Measurements from ENCODE around the gene KDM8. TPM values are rescaled to one million over a fixed set of nuclear protein-coding genes. Genes with fewer than 3 reads are reported as not detected.

Gene KDM8
- total and polyA plus RNA-seq, 9 of the 15 experiments (the other 6 are each of a cell fraction or from before 2014, with no cell fraction given), result 0.61 to 9.1 (median 5.4) TPM

DNA sequence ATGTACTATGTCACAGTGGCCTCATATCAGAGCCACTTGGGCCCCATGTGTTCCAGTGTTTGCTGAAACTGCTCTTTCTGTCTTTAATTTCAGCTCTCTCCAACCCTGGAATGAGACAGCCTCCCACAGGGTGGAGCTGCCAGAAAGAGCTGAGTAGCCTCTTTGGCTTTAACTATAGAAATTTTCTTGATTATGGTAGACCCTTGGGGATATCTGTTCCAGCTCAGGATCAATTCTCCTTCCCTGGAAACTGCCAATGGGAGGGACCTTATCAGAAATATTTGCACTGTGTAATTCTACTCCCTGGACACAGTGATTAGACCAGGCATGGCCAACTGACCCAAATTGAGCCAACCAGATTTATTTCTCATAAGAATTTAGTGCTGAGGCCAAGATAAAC lies 39.0 kb upstream of the KDM8 start:
- Histone ChIP-seq H3K9ac (ENCODE audit: insufficient read depth in 1 of 2, low read depth in 2 of 2, low read length in 2 of 2) (no peak overlapping the region), H3K9me3 (replicated peaks; ENCODE audit: control insufficient read depth, insufficient read depth, low read depth, low read length) (no peaks in the 10 kb centered on the region; the same call in 1 of the 2 replicates), H3K9me1 (ENCODE audit: control insufficient read depth, insufficient read depth, low read length) (no peaks in the 10 kb centered on the region), H3K27me3 (ENCODE audit: control insufficient read depth in 2 of 2, insufficient read depth in 2 of 2, low read length in 2 of 2) (peaks cover 2 to 27% of the 10 kb centered on the region in 2 experiments; a peak in 4 of 5 replicates), H3K79me2 (ENCODE audit: control insufficient read depth, insufficient read depth, low read length) (no peaks in the 10 kb centered on the region), H4K20me1 (replicated peaks; ENCODE audit: control insufficient read depth, insufficient read depth, low read length) (peaks cover 3% of the 10 kb centered on the region; the same call in 1 of the 2 replicates), H3K27ac (ENCODE audit: extremely low read depth, low read depth, low read length) (no peak overlapping the region), H3K4me1 (replicated peaks in 1 of 2; ENCODE audit: control insufficient read depth in 2 of 2, insufficient read depth in 2 of 2, low read length in 2 of 2) (no peaks in the 10 kb centered on the region), H3K4me3 (no peak overlapping the region), H2AFZ (ENCODE audit: low read depth, low read length) (no peak overlapping the region), H3K4me2 (ENCODE audit: insufficient read depth, low read length) (no peak overlapping the region), H3K36me3 (ENCODE audit: control insufficient read depth, insufficient read depth, low read length) (no peaks in the 10 kb centered on the region)
- no TSS peak for BruUV-seq (replicated peaks)
- ATAC-seq (no peak), FAIRE-seq (no peak), DNase-seq (ENCODE audit: extremely low read depth in 1 of 4, low spot score in 3 of 4) (no peak)
- in situ Hi-C loops (cut with MboI), result no loop called here
- CTCF ChIA-PET (ENCODE audit: low intra/inter-chr PET ratio), result no interaction called here
- intact Hi-C loops (cut with micrococcal nuclease), result no loop called here
- TF ChIP-seq, protein P1, sequence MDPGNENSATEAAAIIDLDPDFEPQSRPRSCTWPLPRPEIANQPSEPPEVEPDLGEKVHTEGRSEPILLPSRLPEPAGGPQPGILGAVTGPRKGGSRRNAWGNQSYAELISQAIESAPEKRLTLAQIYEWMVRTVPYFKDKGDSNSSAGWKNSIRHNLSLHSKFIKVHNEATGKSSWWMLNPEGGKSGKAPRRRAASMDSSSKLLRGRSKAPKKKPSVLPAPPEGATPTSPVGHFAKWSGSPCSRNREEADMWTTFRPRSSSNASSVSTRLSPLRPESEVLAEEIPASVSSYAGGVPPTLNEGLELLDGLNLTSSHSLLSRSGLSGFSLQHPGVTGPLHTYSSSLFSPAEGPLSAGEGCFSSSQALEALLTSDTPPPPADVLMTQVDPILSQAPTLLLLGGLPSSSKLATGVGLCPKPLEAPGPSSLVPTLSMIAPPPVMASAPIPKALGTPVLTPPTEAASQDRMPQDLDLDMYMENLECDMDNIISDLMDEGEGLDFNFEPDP (CRISPR knock-in tag; IDR thresholded peaks at IDR 0.05), result no peak
- POLR2A ChIA-PET, result no interaction called here

DNA sequence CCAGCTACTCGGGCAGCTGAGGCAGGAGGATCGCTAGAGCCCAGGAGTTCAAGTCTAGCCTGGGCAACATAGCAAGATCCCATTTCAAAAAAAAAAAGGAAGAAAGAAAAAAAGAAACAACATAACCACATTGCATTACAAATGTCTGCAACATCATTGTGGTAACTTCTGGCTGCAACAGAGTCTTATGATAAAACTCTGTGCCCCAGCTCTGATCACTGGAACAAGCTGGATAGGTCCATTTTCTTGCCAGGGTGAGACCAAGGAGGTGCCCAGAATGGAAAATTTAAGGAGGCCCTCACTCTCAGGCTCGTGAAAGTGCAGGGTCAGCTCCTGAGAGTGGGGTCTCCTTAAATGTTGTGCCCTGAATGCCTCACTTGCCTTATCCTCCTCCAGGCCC lies 37.8 kb upstream of the KDM8 start:
- DNase-seq (ENCODE audit: extremely low read depth in 1 of 4, low spot score in 3 of 4), result no peak
- WGBS (ENCODE audit: insufficient coverage, low coverage, missing lambda C conversion rate), result 0% methylated on average over 3 of the region's 3 CpGs
- no peak for FAIRE-seq
- in situ Hi-C loops (cut with MboI) (no loop called here), intact Hi-C loops (cut with micrococcal nuclease) (no loop called here)
- BruUV-seq (replicated peaks), result no TSS peak
- Histone ChIP-seq H3K9ac (ENCODE audit: insufficient read depth in 1 of 2, low read depth in 2 of 2, low read length in 2 of 2) (no peak overlapping the region), H3K4me2 (ENCODE audit: insufficient read depth, low read length) (no peak overlapping the region), H3K9me1 (ENCODE audit: control insufficient read depth, insufficient read depth, low read length) (no peaks in the 10 kb centered on the region), H3K9me3 (replicated peaks; ENCODE audit: control insufficient read depth, insufficient read depth, low read depth, low read length) (no peaks in the 10 kb centered on the region; the same call in 1 of the 2 replicates), H3K79me2 (ENCODE audit: control insufficient read depth, insufficient read depth, low read length) (no peaks in the 10 kb centered on the region), H4K20me1 (replicated peaks; ENCODE audit: control insufficient read depth, insufficient read depth, low read length) (peaks cover 3% of the 10 kb centered on the region; the same call in 1 of the 2 replicates), H3K4me1 (replicated peaks in 1 of 2; ENCODE audit: control insufficient read depth in 2 of 2, insufficient read depth in 2 of 2, low read length in 2 of 2) (no peaks in the 10 kb centered on the region), H3K27me3 (ENCODE audit: control insufficient read depth in 2 of 2, insufficient read depth in 2 of 2, low read length in 2 of 2) (peaks cover 2 to 25% of the 10 kb centered on the region in 2 experiments; a peak in 4 of 5 replicates), H3K36me3 (ENCODE audit: control insufficient read depth, insufficient read depth, low read length) (no peaks in the 10 kb centered on the region), H2AFZ (ENCODE audit: low read depth, low read length) (no peak overlapping the region), H3K27ac (ENCODE audit: extremely low read depth, low read depth, low read length) (no peak overlapping the region), H3K4me3 (no peak overlapping the region)
- ChIA-PET CTCF (ENCODE audit: low intra/inter-chr PET ratio) (no interaction called here), POLR2A (no interaction called here)
- no peak for ATAC-seq
- TF ChIP-seq E2F3 (CRISPR knock-in tag; IDR thresholded peaks at IDR 0.05) (no peak), POLR2B (IDR thresholded peaks at IDR 0.05; ENCODE audit: low read depth, partially characterized antibody) (no peak), HNRNPLL (IDR thresholded peaks at IDR 0.05; ENCODE audit: low read depth, low read length, poor library complexity, severe bottlenecking) (no peak), ETV6 (IDR thresholded peaks at IDR 0.05; ENCODE audit: borderline replicate concordance in 1 of 2, low read depth in 2 of 2, low read length in 1 of 2) (no peak), ETV6 (CRISPR knock-in tag; IDR thresholded peaks at IDR 0.05; ENCODE audit: borderline replicate concordance) (no peak), PHB2 (IDR thresholded peaks at IDR 0.05; ENCODE audit: low read depth) (no peak), ZBTB7A (IDR thresholded peaks at IDR 0.05; ENCODE audit: borderline replicate concordance, control insufficient read depth, low read depth, low read length) (no peak), CBX5 (IDR thresholded peaks at IDR 0.05; ENCODE audit: borderline replicate concordance, low read depth) (no peak)
- TF ChIP-seq, protein P2, sequence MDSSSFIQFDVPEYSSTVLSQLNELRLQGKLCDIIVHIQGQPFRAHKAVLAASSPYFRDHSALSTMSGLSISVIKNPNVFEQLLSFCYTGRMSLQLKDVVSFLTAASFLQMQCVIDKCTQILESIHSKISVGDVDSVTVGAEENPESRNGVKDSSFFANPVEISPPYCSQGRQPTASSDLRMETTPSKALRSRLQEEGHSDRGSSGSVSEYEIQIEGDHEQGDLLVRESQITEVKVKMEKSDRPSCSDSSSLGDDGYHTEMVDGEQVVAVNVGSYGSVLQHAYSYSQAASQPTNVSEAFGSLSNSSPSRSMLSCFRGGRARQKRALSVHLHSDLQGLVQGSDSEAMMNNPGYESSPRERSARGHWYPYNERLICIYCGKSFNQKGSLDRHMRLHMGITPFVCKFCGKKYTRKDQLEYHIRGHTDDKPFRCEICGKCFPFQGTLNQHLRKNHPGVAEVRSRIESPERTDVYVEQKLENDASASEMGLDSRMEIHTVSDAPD (CRISPR knock-in tag; IDR thresholded peaks at IDR 0.05), result no peak
- TF ChIP-seq, protein P3, sequence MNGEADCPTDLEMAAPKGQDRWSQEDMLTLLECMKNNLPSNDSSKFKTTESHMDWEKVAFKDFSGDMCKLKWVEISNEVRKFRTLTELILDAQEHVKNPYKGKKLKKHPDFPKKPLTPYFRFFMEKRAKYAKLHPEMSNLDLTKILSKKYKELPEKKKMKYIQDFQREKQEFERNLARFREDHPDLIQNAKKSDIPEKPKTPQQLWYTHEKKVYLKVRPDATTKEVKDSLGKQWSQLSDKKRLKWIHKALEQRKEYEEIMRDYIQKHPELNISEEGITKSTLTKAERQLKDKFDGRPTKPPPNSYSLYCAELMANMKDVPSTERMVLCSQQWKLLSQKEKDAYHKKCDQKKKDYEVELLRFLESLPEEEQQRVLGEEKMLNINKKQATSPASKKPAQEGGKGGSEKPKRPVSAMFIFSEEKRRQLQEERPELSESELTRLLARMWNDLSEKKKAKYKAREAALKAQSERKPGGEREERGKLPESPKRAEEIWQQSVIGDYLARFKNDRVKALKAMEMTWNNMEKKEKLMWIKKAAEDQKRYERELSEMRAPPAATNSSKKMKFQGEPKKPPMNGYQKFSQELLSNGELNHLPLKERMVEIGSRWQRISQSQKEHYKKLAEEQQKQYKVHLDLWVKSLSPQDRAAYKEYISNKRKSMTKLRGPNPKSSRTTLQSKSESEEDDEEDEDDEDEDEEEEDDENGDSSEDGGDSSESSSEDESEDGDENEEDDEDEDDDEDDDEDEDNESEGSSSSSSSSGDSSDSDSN (IDR thresholded peaks at IDR 0.05; ENCODE audit: borderline replicate concordance in 1 of 2, low read depth in 2 of 2, low read length in 2 of 2), result no peak

All from K562 (cell line).